ENCODE results near the gene CTDP1.

The CTDP1 gene, protein sequence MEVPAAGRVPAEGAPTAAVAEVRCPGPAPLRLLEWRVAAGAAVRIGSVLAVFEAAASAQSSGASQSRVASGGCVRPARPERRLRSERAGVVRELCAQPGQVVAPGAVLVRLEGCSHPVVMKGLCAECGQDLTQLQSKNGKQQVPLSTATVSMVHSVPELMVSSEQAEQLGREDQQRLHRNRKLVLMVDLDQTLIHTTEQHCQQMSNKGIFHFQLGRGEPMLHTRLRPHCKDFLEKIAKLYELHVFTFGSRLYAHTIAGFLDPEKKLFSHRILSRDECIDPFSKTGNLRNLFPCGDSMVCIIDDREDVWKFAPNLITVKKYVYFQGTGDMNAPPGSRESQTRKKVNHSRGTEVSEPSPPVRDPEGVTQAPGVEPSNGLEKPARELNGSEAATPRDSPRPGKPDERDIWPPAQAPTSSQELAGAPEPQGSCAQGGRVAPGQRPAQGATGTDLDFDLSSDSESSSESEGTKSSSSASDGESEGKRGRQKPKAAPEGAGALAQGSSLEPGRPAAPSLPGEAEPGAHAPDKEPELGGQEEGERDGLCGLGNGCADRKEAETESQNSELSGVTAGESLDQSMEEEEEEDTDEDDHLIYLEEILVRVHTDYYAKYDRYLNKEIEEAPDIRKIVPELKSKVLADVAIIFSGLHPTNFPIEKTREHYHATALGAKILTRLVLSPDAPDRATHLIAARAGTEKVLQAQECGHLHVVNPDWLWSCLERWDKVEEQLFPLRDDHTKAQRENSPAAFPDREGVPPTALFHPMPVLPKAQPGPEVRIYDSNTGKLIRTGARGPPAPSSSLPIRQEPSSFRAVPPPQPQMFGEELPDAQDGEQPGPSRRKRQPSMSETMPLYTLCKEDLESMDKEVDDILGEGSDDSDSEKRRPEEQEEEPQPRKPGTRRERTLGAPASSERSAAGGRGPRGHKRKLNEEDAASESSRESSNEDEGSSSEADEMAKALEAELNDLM

DNA sequence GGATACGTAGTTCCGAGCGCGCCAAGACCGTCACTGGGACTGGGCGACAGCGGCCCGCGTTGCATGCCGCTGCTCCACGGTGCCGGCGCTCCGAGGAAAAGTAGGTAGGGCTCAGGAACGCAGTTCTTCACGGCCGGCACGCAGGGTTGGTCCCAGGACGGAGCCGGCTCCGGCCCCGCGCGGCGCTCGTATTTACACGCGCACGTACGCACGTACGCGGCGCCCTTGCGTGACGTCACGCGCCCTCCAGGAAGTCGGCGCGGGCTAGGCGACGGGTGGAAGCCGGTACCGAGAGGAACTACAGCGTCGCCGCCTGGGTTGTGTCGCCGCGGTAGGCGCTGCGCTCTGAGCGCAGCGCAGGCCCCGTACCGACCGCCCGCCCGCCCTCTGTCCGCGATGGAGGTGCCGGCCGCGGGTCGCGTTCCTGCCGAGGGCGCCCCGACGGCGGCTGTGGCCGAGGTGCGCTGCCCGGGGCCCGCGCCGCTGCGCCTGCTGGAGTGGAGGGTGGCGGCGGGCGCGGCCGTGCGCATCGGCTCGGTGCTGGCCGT is at the start of gene CTDP1:
TSS of gene CTDP1 (plus strand) at position 252 of the 548 bp plus-strand sequence. CDS start at position 397, 145 bp downstream.
- H3K4me3 ChIP-seq (ENCODE audit: low read length) = peak within 1 kb of the TSS; percentile 87
- TF ChIP-seq, protein P1, sequence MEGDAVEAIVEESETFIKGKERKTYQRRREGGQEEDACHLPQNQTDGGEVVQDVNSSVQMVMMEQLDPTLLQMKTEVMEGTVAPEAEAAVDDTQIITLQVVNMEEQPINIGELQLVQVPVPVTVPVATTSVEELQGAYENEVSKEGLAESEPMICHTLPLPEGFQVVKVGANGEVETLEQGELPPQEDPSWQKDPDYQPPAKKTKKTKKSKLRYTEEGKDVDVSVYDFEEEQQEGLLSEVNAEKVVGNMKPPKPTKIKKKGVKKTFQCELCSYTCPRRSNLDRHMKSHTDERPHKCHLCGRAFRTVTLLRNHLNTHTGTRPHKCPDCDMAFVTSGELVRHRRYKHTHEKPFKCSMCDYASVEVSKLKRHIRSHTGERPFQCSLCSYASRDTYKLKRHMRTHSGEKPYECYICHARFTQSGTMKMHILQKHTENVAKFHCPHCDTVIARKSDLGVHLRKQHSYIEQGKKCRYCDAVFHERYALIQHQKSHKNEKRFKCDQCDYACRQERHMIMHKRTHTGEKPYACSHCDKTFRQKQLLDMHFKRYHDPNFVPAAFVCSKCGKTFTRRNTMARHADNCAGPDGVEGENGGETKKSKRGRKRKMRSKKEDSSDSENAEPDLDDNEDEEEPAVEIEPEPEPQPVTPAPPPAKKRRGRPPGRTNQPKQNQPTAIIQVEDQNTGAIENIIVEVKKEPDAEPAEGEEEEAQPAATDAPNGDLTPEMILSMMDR (conservative IDR thresholded peaks at IDR 0.05; ENCODE audit: low read depth, low read length) = no peak

DNA sequence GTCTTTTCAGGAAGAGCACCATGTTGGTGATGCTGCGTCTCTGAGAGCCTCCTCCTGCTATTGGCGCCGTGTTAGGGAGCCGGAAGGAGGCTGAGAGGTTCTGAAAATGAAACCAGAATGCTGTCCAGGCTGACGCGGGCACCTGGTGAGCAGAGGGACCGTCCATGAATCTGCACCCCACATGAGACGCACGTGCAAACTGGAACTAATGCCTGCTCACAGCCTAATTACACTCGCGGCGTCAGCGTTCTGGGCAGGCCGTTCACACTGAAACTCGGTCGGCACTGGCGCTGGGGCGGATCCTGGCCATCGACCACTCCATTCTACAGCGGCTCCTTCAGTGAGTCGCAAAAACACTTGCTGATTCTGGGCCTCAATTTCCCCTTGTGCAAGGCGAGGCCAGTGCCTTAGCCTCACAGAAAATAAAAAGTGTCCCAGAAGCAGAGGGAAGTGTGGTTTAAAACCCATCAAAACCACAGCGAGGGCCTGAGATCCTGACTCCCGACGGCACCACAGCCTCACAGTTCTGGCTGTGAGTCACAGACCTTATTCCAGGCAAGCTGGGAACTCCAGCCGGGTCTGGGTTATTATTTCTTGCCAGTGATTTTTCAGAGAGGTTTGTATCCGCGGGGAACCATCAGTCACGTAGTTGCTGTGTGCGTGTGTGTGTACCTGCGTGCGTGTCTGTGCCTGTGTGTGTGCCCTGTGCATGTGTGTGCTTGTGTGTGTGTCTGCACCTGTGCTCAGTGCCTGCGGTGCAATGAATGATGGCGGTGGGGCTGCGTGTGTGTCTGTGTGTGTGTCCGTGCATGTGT is 49.1 kb upstream of the CTDP1 start:
- DNase-seq (ENCODE audit: low read depth) = no peak
- no peak overlapping the region for H3K4me3 ChIP-seq (ENCODE audit: low read length)
- TF ChIP-seq, protein P1 (conservative IDR thresholded peaks at IDR 0.05; ENCODE audit: low read depth, low read length) = no peak

More for the DNA sequence above, at the start of gene CTDP1:
- peak; percentile 70 for DNase-seq (ENCODE audit: low read depth)

DNA sequence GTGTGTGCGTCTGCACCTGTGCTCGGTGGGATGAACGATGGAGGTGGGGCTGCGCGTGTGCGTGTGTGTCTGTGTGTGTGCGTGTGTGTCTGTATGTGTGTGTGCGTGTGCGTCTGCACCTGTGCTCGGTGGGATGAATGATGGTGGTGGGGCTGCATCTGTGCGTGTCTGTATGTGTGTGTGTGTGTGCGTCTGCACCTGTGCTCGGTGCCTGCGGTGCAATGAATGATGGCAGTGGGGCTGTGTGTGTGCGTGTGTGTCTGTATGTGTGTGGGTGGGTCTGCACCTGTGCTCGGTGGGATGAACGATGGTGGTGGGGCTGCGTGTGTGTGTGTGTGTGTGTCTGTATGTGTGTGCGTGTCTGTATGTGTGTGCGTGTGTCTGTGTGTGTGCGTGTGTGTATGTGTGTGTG is 48.5 kb upstream of the CTDP1 start:
- H3K4me3 ChIP-seq (ENCODE audit: low read length) = no peak overlapping the region
- TF ChIP-seq, protein P1 (conservative IDR thresholded peaks at IDR 0.05; ENCODE audit: low read depth, low read length) = no peak
- DNase-seq (ENCODE audit: low read depth) = no peak

DNA sequence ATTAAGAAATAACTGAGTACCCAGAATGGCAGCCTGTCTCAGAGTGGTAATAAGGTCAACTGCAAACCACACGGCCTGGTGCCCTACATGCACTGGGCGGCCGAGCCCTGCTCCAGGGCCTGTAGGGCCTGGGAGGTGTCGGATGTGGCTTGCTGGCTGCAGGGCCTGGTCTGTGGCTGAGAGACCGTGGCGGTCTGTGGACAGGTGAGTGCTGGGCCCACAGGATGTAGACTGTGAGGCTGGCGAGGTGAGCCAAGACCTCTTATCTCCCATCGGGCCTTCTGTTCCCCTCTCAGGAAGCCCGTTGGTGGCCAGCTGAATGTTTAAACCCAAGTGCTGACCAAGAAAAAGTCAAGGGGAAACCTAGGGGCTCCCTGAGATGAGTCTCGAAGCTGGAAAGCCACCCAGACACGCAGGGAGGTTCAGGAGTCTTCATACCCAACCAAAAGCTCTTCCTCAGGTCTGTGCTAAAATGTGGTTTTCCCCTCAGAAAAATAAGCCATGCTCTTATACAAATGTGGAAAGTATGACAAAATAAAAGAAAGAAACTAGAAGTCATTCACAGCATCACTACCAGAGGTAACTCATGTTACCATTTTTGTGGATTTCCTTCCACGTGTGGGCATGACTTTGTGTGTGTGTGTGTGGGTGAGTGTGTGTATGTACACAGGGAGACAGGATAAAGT is 47.7 kb upstream of the CTDP1 start:
- TF ChIP-seq, protein P1 (conservative IDR thresholded peaks at IDR 0.05; ENCODE audit: low read depth, low read length) = no peak

DNA sequence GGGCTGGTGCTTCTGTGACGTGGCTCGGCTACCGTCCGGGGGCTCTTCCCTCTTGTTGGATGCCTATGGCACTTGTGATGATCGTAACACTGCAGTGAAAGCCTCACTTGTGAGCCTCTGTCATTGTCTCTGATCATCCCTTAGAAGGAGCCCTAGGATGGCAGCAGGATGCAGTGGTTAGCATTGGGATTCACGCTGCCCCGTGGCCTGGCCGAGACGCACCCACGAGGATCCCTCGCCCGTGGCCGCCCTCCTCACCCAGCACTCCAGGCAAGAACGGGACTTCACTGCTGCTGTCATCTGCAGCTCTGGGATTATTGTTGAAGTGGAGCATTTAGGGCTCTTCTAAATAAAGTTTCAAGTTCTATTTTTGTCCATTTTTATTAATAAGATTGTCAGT is 46.8 kb upstream of the CTDP1 start:
- no peak overlapping the region for H3K4me3 ChIP-seq (ENCODE audit: low read length)
- DNase-seq (ENCODE audit: low read depth) = no peak
- TF ChIP-seq, protein P1 (conservative IDR thresholded peaks at IDR 0.05; ENCODE audit: low read depth, low read length) = no peak

More for the DNA sequence above, 47.7 kb upstream of the CTDP1 start:
- H3K4me3 ChIP-seq (ENCODE audit: low read length) = no peak overlapping the region
- DNase-seq (ENCODE audit: low read depth) = no peak

DNA sequence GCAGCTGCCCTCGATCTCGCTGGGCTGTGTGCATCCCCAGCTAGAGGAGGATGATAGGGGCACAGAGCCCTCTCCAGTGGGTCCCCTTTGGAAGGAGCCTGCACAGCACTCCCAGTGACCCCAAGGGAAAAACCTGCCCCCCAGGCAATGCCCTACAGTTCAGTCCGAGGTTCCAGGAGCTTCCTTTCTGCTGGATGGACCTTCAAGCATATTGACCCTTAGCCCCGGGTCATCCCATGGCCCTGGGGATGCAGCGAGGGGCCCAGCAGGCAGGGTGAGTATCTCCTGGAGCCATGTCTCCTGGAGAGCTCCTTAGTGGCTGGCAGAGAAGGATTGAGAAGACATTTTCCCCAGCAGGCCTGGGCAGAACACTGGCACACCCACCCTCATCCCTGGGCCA is 45.4 kb upstream of the CTDP1 start:
- H3K4me3 ChIP-seq (ENCODE audit: low read length) = no peak overlapping the region
- TF ChIP-seq, protein P1 (conservative IDR thresholded peaks at IDR 0.05; ENCODE audit: low read depth, low read length) = no peak
- no peak for DNase-seq (ENCODE audit: low read depth)
